Measurements from ENCODE around the gene RAP1A.
"Not testable (repeated sequence)": the region's sequence is repeated elsewhere in the genome, so short reads cannot be mapped to it uniquely, and the experiment has no call there.

Gene RAP1A

GRCh38 chr1:111630567-111630966 lies 11.0 kb downstream of the RAP1A start:
- no peak for DNase-seq

- DNase-seq: no peak
These were observed 11.9 kb downstream of the RAP1A start for GRCh38 chr1:111631502-111631901.

- not testable (repeated sequence) for DNase-seq
These were observed 13.2 kb downstream of the RAP1A start for GRCh38 chr1:111632771-111633170.

- no peak for DNase-seq
These were observed 14.2 kb downstream of the RAP1A start for GRCh38 chr1:111633736-111634247.

- no peak for DNase-seq
These were observed 15.9 kb downstream of the RAP1A start for GRCh38 chr1:111635324-111636009.

- DNase-seq: no peak
These were observed 18.7 kb downstream of the RAP1A start for GRCh38 chr1:111638320-111638719.

GRCh38 chr1:111639602-111640198 lies 20.1 kb downstream of the RAP1A start:
- no peak for DNase-seq

GRCh38 chr1:111643097-111643496 lies 23.5 kb downstream of the RAP1A start:
- DNase-seq: no peak

- no peak for DNase-seq
These were observed 24.1 kb downstream of the RAP1A start for GRCh38 chr1:111643696-111644095.

DNA sequence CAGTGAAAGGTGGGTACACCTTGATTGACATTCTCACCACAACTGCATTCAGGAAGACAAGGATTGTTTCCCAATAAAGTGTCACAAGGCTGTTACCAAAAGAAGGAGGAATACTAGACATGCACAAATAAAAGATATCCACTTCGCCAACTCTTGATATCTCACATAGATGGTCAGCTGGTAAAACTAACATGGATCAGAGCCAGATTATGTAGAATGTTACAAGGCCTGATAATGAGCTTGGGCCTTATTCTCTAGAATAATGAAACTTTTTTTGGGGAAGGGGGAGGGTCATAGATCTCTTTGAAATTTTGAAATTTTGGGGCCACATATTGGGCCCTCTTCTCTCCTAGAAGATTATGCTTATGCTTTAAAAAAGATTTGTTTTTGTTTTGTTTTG lies 24.9 kb downstream of the RAP1A start:
- DNase-seq: no peak

DNA sequence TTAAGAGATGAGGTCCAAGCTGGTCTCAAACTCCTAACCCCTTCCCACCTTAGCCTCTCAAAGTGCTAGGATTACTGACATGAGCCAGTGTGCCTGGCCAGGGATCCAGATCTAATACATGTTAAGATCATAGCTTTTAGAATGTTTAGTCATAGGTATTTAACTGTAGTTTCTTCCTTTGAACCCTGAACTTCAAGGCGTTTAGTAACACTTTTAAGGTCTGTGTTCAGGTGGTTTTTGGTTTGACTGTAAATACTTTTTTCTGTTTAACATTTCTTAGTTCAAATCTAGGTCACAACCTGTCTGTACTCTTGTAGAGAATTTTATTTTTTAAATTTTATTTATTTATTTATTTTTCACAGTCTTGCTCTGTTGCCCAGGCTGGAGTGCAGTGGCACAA lies 28.1 kb downstream of the RAP1A start:
- DNase-seq: no peak

DNA sequence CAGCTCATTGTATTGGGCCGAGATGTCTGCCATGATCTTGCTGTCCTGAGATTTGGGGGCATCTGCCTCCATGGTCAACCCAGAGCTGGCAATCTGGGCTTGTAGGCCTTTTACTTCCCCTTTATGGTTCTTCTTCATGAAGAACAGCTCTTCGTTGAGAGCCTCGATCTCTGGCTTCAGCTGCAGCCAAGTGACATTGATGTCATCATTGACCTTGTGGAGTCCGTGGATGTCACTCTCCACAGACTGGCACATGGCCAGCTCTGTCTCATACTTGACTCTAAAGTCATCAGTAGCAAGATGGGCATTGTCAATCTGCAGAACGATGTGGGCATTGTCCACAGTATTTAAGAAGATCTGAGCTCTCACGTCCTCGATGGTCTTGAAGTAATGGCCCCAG lies 29.2 kb downstream of the RAP1A start:
- no peak for DNase-seq

GRCh38 chr1:111649227-111649626 lies 29.6 kb downstream of the RAP1A start:
- DNase-seq: no peak

GRCh38 chr1:111649648-111650047 lies 30.1 kb downstream of the RAP1A start:
- no peak for DNase-seq

DNA sequence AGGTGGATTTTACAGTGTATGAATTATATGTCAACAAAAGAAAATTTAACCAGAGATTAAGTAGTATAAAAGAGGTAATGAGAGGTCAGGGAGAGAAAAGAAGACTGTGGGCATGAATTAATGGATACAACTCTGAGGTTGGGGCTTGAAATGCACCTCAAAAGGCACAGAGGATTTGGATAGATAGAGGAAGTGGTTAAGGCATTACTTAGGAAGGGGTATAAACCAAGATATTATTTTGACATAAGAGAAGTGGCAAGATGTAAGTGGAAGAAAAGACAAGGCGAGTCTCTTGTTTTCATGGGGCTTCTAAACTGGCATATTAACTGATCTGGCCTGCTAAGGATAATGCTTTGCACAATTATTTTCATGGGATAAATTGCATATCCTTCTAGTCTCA lies 34.1 kb downstream of the RAP1A start:
- DNase-seq: no peak

DNA sequence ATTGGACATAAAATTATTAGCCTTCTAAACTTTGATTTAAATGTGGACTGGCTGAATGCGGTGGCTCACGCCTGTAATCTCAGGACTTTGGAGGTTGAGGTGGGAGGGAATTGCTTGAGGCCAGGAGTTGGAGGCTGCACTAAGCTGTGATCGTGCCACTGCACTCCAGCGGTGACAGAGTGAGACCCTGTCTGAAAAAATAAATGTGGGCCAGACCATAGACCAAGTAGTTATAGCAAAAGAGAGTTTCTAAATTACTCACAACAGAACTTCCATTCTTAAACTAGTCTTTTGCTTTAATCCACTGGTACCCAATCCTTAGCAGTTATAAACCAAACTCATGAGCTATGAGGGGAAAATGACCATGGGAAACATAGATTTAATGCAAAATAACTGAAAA lies 35.2 kb downstream of the RAP1A start:
- DNase-seq: no peak

GRCh38 chr1:111656086-111657017 lies 36.8 kb downstream of the RAP1A start:
- DNase-seq: no peak

GRCh38 chr1:111658622-111659021 lies 39.0 kb downstream of the RAP1A start:
- no peak for DNase-seq

DNA sequence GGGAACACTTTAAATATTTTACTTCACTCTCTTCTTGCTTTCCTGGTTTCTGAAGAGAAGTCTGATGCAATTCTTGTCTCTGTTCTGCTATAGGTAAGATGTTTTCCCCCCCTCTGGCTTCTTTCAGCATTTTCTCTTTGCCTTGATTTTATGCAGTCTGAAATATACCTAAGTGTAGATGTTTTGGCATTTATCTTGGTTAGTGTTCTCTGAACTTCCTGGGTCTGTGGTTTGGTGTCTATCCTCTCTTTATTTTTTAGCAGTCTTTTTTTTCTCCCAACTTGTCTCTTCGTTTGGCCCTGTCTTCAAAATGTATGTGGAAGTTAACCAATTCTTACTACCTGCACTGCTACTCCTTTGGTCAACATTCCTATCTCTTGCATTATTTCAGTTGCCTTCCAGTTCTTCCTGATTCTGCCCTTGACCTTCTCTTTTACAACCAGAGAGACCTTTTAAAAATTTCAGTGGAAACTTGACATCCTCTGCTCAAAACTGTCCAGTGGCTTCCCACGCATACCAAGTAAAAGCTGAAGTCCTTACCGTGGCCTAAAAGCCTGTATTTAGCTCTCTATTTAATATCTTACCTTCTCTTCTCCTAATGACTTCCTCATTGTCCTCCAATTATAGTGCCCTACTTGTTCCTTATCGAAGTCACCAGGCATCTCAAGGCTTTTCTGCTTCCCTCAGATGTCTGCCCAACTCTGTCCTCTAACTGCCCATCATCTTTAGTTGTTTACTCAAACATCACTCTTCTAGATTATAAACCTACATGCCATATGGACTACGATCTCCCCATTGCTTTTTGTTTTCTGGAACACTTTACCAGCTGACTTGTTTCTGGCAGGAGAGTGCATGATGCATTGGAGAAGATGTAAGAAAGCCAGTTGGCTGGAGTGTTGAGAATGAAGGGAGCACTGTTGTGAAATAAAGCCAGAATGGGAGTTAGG lies 40.9 kb downstream of the RAP1A start:
- DNase-seq: no peak

- DNase-seq: no peak
These were observed 45.1 kb downstream of the RAP1A start for GRCh38 chr1:111664652-111665051.

DNA sequence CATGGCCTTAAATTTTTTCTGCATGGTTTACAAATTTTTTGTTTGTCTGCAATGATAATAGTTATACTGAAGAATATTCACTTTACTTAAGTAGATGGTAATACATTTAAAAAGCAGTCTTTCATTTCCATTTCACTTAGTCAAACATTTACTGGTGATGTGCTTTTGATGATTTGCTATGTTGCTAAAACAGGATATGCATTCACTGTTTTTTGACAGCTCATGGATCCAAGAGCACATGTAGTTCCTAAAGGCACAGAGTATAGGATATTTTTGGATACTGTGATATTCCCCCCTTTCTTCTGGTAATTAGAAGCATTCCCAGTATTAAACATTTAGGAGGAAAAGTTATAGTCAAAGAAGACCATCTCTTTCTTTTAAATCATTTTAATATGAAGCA lies 45.9 kb downstream of the RAP1A start:
- no peak for DNase-seq

- no peak for DNase-seq
These were observed 47.2 kb downstream of the RAP1A start for GRCh38 chr1:111666828-111667227.
